Body of pancreas (tissue), 4 donors: ENCODE results near the gene GNB1L. TPM values are rescaled to one million over a fixed set of nuclear protein-coding genes. Genes with fewer than 3 reads are reported as not detected.
A peak's percentile ranks its signal among the peaks of the same experiment; 100 is the strongest.

Experiments used
- ATAC-seq: fragments of 150-250 bp; one replicate; pipeline ENCODE4 v1.9.1; 2016
- DNase-seq, 4 donors: peaks; one replicate each; pipeline ENCODE4 v3.0.0-alpha.2; 2019
- H3K27ac ChIP-seq, 4 donors: fragments of 200-600 bp; sonication (generic); 1 replicate in 3 of 4; 2 replicates in 1 of 4; pipeline versions ENCODE4 v1.5.1 to v1.6.1; 2016 to 2019; ENCODE audit warnings: mild to moderate bottlenecking in 1 of 4, mixed read lengths in 1 of 4, moderate library complexity in 1 of 4
- H3K27me3 ChIP-seq, 2 donors: fragments of 200-600 bp; sonication (generic); one replicate each; pipeline ENCODE4 v1.6.0; 2016; ENCODE audit warnings: mild to moderate bottlenecking in 1 of 2
- H3K36me3 ChIP-seq, 2 donors: fragments of 200-600 bp; sonication (generic); replicated peaks in 1 of 2; 2 replicates each; pipeline ENCODE4 v1.5.1; 2016; ENCODE audit warnings: low read depth in 2 of 2; ENCODE audit not compliant: insufficient read depth in 1 of 2
- H3K4me1 ChIP-seq: fragments of 200-600 bp; sonication (generic); one replicate; pipeline ENCODE4 v1.6.0; 2016
- H3K4me3 ChIP-seq, 2 donors: fragments of 200-600 bp; sonication (generic); 1 replicate in 1 of 2; 2 replicates in 1 of 2; pipeline ENCODE4 v1.5.1; 2016 to 2019
- H3K9me3 ChIP-seq, 3 donors: fragments of 200-600 bp; sonication (generic); 1 replicate in 2 of 3; 2 replicates in 1 of 3; pipeline ENCODE4 v1.5.1; 2016
- CTCF ChIP-seq, 7 experiments: fragments of 450-650 bp in 4 of 7; fragments of 200-600 bp in 3 of 7; sonication (generic) in 3 of 7; IDR thresholded peaks; one replicate each; pipeline ENCODE4 v1.5.1; 2016 to 2019; ENCODE audit warnings: antibody characterized with exemption in 7 of 7
- POLR2A ChIP-seq, 3 donors: fragments of 450-650 bp; IDR thresholded peaks; one replicate each; pipeline ENCODE4 v1.6.1; 2016; ENCODE audit warnings: antibody characterized with exemption in 3 of 3, mild to moderate bottlenecking in 2 of 3
- WGBS, 2 donors: methylation state at CpG; one replicate each; pipeline ENCODE4 v1.1.5; 2017; 5-methylcytosine and 5-hydroxymethylcytosine counted together
- intact Hi-C: fragments of 100-400 bp; cut with DNase I; formaldehyde crosslinking; loops from one replicate; pipeline ENCODE4 v1.15.1; 2023
- total RNA-seq, 2 donors: library from RNA; depleted of rRNA; stranded (reverse); fragments of >200 nt; gene quantifications; one replicate each; pipeline ENCODE4 v1.1.0, GENCODE V29; 2016

GNB1L gene
- total RNA-seq, 2 donors from 2014 or later, result 1.3 to 3.3 TPM

- no peak for TF ChIP-seq POLR2A (IDR thresholded peaks at IDR 0.05)
- TF ChIP-seq CTCF (IDR thresholded peaks at IDR 0.05), result no peak
- no peaks in the 10 kb centered on the region for H3K9me3 ChIP-seq
- WGBS, 2 donors, result 93 to 97% methylated on average over 9 to 13 of the region's 13 CpGs
- ATAC-seq (no peak), DNase-seq (peak in 3 of 4 donors; percentile 1 to 6 (median 5))
- H3K36me3 ChIP-seq, result no peaks in the 10 kb centered on the region
- no peak overlapping the region for H3K4me3 ChIP-seq
- H3K27ac ChIP-seq, result no peak overlapping the region
- intact Hi-C loops, result loop anchor here (5.0 kb wide), 1 partner anchor 37 kb away; no protein-coding TSS in a partner anchor
- H3K4me1 ChIP-seq, result peaks cover 7% of the 10 kb centered on the region
- H3K27me3 ChIP-seq, result no peaks in the 10 kb centered on the region
Observed at GRCh38 chr22:19879246-19879570, 24.5 kb upstream of the GNB1L start.

DNA sequence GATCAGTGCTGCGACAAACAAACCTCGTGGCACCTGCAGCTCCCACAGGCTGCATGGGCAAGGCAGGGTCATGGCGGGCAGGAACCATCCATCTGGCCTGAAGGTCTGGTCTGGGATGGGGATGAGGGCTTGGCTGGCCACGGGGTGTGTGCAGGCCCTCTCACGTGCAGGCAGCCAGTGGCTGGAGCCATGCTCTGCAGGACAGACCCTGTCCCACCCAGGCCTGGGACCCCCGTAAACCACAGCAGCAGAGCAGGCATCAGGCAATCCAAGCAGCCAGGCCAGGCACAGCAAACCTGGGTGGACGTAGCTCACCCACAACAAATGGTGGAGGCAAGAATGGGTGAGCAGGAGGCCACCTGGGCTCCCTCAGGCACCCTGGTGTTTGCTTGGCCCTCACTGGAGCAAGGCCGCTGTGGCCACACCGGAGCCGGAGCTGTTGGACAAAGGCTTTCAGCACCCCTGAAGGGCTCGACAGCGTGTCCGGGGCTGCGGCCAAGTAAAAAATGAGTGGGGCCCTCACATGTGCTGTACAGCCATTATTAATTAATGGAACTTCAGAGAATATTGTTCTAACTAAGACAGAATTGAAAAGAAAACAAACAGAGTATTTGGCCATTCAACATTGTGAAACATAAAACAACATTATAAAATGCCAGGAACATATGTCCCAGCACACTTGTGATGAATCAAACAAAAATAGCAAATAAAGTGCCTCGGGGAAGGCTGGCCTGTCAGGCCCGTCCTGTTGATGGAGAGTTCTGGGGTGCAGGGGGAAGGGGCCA is 24.0 kb upstream of the GNB1L start:
- Histone ChIP-seq H3K27me3 (no peaks in the 10 kb centered on the region), H3K36me3 (no peaks in the 10 kb centered on the region), H3K4me1 (peaks cover 12% of the 10 kb centered on the region), H3K27ac (no peak overlapping the region), H3K4me3 (no peak overlapping the region), H3K9me3 (no peaks in the 10 kb centered on the region)
- intact Hi-C loops, result loop anchor here (5.0 kb wide), 1 partner anchor 36 kb away; no protein-coding TSS in a partner anchor
- DNase-seq, result peak in 3 of 4 donors; percentile 3 to 6 (median 6)
- no peak for TF ChIP-seq CTCF (IDR thresholded peaks at IDR 0.05)
- TF ChIP-seq POLR2A (IDR thresholded peaks at IDR 0.05), result no peak
- 90 to 93% methylated on average over 10 to 16 of the region's 16 CpGs for WGBS, 2 donors
- no peak for ATAC-seq

- intact Hi-C loops, result loop anchor here (5.0 kb wide), 1 partner anchor 35 kb away; no protein-coding TSS in a partner anchor
- DNase-seq, result peak in 2 of 4 donors; percentile 4 to 8
- H3K9me3 ChIP-seq, result no peaks in the 10 kb centered on the region
Observed at GRCh38 chr22:19877626-19878339, 23.1 kb upstream of the GNB1L start.

DNA sequence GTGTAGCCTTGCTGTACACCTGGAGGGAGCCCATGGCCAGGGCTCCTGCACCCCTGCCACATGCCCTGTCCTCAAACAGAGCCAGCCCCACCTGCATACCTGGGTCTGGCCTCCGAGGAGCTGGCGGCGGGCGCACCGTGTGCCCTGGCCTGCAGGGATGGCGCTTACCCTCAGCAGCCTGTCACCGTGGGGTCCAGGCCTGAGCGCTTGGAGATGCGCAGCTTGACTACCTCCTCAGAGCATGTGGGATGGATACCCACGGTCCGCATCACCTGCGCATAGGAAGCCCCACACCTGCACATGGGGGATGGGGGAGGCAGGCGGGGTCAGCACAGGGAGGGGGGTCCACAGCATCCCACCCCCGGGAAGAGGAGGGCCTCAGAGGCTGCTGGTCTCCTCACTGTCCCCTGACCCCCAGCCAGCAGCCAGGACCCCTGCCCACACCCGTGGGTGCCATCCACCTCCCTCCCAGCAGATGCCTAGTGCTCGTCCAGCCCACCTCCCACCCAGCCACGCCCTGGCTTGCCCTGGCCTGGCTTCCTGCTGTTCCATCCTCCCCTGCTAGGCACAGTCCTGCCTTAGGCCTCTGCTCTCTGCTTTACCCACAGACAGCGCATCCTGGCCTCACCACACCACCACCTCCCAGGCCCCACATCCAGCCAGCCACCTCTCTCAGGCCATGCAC is 22.4 kb upstream of the GNB1L start:
- TF ChIP-seq POLR2A (IDR thresholded peaks at IDR 0.05), result no peak
- TF ChIP-seq CTCF (IDR thresholded peaks at IDR 0.05), result no peak
- whole genome bisulfite sequencing, 2 donors, result 86 to 92% methylated on average over 7 to 13 of the region's 18 CpGs
- Histone ChIP-seq H3K4me1 (peaks cover 23% of the 10 kb centered on the region), H3K27ac (no peak overlapping the region), H3K27me3 (no peaks in the 10 kb centered on the region), H3K36me3 (no peaks in the 10 kb centered on the region), H3K9me3 (no peaks in the 10 kb centered on the region), H3K4me3 (no peak overlapping the region)
- intact Hi-C loops, result loop anchor here (5.0 kb wide), 1 partner anchor 35 kb away; no protein-coding TSS in a partner anchor
- ATAC-seq, result no peak
- peak in 3 of 4 donors; percentile 4 to 9 (median 9) for DNase-seq

More at GRCh38 chr22:19877626-19878339, 23.1 kb upstream of the GNB1L start:
- Histone ChIP-seq H3K27ac (no peak overlapping the region), H3K4me3 (no peak overlapping the region), H3K36me3 (no peaks in the 10 kb centered on the region), H3K4me1 (peaks cover 19% of the 10 kb centered on the region), H3K27me3 (no peaks in the 10 kb centered on the region)
- no peak for ATAC-seq
- WGBS, 2 donors, result 89 to 92% methylated on average over 11 to 20 of the region's 20 CpGs
- TF ChIP-seq CTCF (IDR thresholded peaks at IDR 0.05) (no peak), POLR2A (IDR thresholded peaks at IDR 0.05) (no peak)
